Panc1 (cell line): Measurements from ENCODE around the gene CCDC83.

ENCODE experiments used
- CTCF ChIP-seq: fragments of 450-650 bp; IDR thresholded peaks from 2 replicates; pipeline ENCODE4 v1.5.1; 2017; ENCODE audit warnings: mild to moderate bottlenecking
- POLR2AphosphoS5 ChIP-seq: IDR thresholded peaks from 2 replicates; pipeline ENCODE4 v1.6.1; 2012; ENCODE audit warnings: mild to moderate bottlenecking, low read depth, low read length, moderate library complexity
- SIN3A ChIP-seq: IDR thresholded peaks from 2 replicates; pipeline ENCODE4 v1.6.1; 2012; ENCODE audit warnings: low read depth, mild to moderate bottlenecking, low read length, moderate library complexity, borderline replicate concordance; ENCODE audit not compliant: insufficient read depth
- TF ChIP-seq, protein P1 (sequence below), 2 experiments: IDR thresholded peaks; 2 replicates each; pipeline ENCODE4 v1.6.1; 2011 to 2012; ENCODE audit warnings: low read depth in 2 of 2, control low read depth in 1 of 2, low read length in 1 of 2, mild to moderate bottlenecking in 1 of 2, moderate library complexity in 1 of 2; ENCODE audit not compliant: insufficient read depth in 1 of 2

- TF ChIP-seq CTCF (no peak), SIN3A (no peak), POLR2AphosphoS5 (no peak)
- TF ChIP-seq, protein P1, sequence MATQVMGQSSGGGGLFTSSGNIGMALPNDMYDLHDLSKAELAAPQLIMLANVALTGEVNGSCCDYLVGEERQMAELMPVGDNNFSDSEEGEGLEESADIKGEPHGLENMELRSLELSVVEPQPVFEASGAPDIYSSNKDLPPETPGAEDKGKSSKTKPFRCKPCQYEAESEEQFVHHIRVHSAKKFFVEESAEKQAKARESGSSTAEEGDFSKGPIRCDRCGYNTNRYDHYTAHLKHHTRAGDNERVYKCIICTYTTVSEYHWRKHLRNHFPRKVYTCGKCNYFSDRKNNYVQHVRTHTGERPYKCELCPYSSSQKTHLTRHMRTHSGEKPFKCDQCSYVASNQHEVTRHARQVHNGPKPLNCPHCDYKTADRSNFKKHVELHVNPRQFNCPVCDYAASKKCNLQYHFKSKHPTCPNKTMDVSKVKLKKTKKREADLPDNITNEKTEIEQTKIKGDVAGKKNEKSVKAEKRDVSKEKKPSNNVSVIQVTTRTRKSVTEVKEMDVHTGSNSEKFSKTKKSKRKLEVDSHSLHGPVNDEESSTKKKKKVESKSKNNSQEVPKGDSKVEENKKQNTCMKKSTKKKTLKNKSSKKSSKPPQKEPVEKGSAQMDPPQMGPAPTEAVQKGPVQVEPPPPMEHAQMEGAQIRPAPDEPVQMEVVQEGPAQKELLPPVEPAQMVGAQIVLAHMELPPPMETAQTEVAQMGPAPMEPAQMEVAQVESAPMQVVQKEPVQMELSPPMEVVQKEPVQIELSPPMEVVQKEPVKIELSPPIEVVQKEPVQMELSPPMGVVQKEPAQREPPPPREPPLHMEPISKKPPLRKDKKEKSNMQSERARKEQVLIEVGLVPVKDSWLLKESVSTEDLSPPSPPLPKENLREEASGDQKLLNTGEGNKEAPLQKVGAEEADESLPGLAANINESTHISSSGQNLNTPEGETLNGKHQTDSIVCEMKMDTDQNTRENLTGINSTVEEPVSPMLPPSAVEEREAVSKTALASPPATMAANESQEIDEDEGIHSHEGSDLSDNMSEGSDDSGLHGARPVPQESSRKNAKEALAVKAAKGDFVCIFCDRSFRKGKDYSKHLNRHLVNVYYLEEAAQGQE (IDR thresholded peaks at IDR 0.05; ENCODE audit: insufficient read depth in 1 of 2, low read depth in 2 of 2, low read length in 1 of 2): no peak
These were observed 7.2 kb upstream of the CCDC83 start for GRCh38 chr11:85848006-85848405.
